ENCODE measurements around the gene TMEM163. TPM values are rescaled to one million over a fixed set of nuclear protein-coding genes. Genes with fewer than 3 reads are reported as not detected.
"Not testable (repeated sequence)": the region's sequence is repeated elsewhere in the genome, so short reads cannot be mapped to it uniquely, and the experiment has no call there.

TMEM163 gene
- total RNA-seq, 1 experiment from 2014 or later: 0.12 TPM

DNA sequence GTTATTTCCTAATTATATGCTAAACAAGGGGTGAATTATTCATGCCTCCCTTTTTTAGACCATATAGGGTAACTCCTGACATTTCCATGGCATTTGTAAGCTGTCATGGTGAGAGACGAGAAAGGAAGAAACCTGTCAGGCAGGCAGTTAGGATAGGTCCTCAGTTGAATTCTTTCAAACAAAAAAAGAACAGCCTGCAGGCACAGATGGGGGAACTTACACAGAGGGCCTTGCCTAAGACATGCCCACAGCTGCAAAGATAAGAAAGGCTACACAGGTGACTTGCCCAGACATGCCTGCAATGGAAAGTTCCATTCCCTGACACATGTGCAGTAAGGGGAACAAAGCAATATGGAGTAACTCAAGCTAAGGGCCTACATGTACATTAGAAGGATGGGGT lies 128.1 kb downstream of the TMEM163 start:
- BruUV-seq (replicated peaks): no TSS peak
- H3K4me2 ChIP-seq (ENCODE audit: low read length): no peak overlapping the region
- ChIA-PET POLR2A (no interaction called here), RAD21 (ENCODE audit: low non-redundant PET in 1 of 2, low total read pairs in 2 of 2, uncharacterized antibody in 2 of 2, unreplicated experiment in 2 of 2) (no interaction called here), CTCF (no interaction called here)
- H2AFZ ChIP-seq (ENCODE audit: low read depth, low read length, poor library complexity, severe bottlenecking): no peak overlapping the region
- no peak overlapping the region for H3K27ac ChIP-seq (ENCODE audit: low read depth, low read length)
- no peaks in the 10 kb centered on the region for H3K4me1 ChIP-seq (ENCODE audit: control insufficient read depth in 1 of 2, insufficient read depth in 2 of 2, low read length in 2 of 2)
- no peak for DNase-seq (ENCODE audit: low read depth, low spot score)
- no peaks in the 10 kb centered on the region for H4K20me1 ChIP-seq (ENCODE audit: insufficient read depth)
- no peaks in the 10 kb centered on the region for H3K9me2 ChIP-seq (ENCODE audit: insufficient read depth)
- H3K9ac ChIP-seq (ENCODE audit: low read length): no peak overlapping the region
- H3K4me3 ChIP-seq (replicated peaks in 1 of 2; ENCODE audit: low read depth in 1 of 2, low read length in 2 of 2): no peak overlapping the region
- no peaks in the 10 kb centered on the region for H3K9me3 ChIP-seq (ENCODE audit: control insufficient read depth in 1 of 2, insufficient read depth in 1 of 2, low read depth in 1 of 2, low read length in 2 of 2)
- no peaks in the 10 kb centered on the region for H3K36me3 ChIP-seq (ENCODE audit: control insufficient read depth in 1 of 2, insufficient read depth in 2 of 2, low read length in 2 of 2)
- no peaks in the 10 kb centered on the region for H3K27me3 ChIP-seq (ENCODE audit: insufficient read depth, low read length)
- no peak for TF ChIP-seq TCF7L2 (IDR thresholded peaks at IDR 0.05; ENCODE audit: borderline replicate concordance, extremely low read depth, insufficient read depth, insufficient read length)
- TF ChIP-seq SRF (IDR thresholded peaks at IDR 0.05; ENCODE audit: low read depth): no peak
- no peak for TF ChIP-seq YY1 (IDR thresholded peaks at IDR 0.05; ENCODE audit: extremely low read depth, insufficient replicate concordance, low read depth, low read length)
- no peak for TF ChIP-seq EGR1 (IDR thresholded peaks at IDR 0.05; ENCODE audit: low read depth)
- no peak for TF ChIP-seq CTCF (IDR thresholded peaks at IDR 0.05 in 2 of 3, conservative IDR thresholded peaks at IDR 0.05 in 1 of 3; ENCODE audit: borderline replicate concordance in 1 of 3, insufficient read depth in 1 of 3, low read depth in 2 of 3, low read length in 2 of 3)
- no peak for TF ChIP-seq CEBPB (IDR thresholded peaks at IDR 0.05; ENCODE audit: low read depth)
- TF ChIP-seq POLR2AphosphoS5 (IDR thresholded peaks at IDR 0.05; ENCODE audit: low read depth, low read length): no peak
- TF ChIP-seq, protein P1, sequence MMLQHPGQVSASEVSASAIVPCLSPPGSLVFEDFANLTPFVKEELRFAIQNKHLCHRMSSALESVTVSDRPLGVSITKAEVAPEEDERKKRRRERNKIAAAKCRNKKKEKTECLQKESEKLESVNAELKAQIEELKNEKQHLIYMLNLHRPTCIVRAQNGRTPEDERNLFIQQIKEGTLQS (IDR thresholded peaks at IDR 0.05): no peak
- TF ChIP-seq SIN3A (IDR thresholded peaks at IDR 0.05; ENCODE audit: low read depth): no peak
- no peak for TF ChIP-seq SP1 (IDR thresholded peaks at IDR 0.05; ENCODE audit: low read depth)
- TF ChIP-seq ZFX (IDR thresholded peaks at IDR 0.05): no peak
- no peak for TF ChIP-seq MAX (IDR thresholded peaks at IDR 0.05)
- no peak for TF ChIP-seq POLR2A (IDR thresholded peaks at IDR 0.05; ENCODE audit: borderline replicate concordance, extremely low read depth, insufficient read depth, insufficient read length)
- no peak for TF ChIP-seq ELF1 (IDR thresholded peaks at IDR 0.05; ENCODE audit: borderline replicate concordance, low read depth)
- TF ChIP-seq JUND (IDR thresholded peaks at IDR 0.05): no peak
- no peak for TF ChIP-seq ZNF274 (IDR thresholded peaks at IDR 0.05; ENCODE audit: low read depth, low read length)
- no peak for TF ChIP-seq EZH2 (IDR thresholded peaks at IDR 0.05)
- no peaks in the 10 kb centered on the region for H3K79me2 ChIP-seq (ENCODE audit: insufficient read depth, low read length)
- intact Hi-C loops (cut with micrococcal nuclease): no loop called here
- ATAC-seq: no peak

GRCh38 chr2:134589171-134590083 lies 129.4 kb downstream of the TMEM163 start:
- ATAC-seq; BruUV-seq (replicated peaks); H4K20me1 ChIP-seq (ENCODE audit: insufficient read depth); H3K36me3 ChIP-seq (ENCODE audit: control insufficient read depth in 1 of 2, insufficient read depth in 2 of 2, low read length in 2 of 2); H3K4me3 ChIP-seq (replicated peaks in 1 of 2; ENCODE audit: low read depth in 1 of 2, low read length in 2 of 2); CTCF ChIA-PET; H3K4me1 ChIP-seq (ENCODE audit: control insufficient read depth in 1 of 2, insufficient read depth in 2 of 2, low read length in 2 of 2); H3K9me3 ChIP-seq (ENCODE audit: control insufficient read depth in 1 of 2, insufficient read depth in 1 of 2, low read depth in 1 of 2, low read length in 2 of 2); H3K27ac ChIP-seq (ENCODE audit: low read depth, low read length); H3K9ac ChIP-seq (ENCODE audit: low read length); H3K27me3 ChIP-seq (ENCODE audit: insufficient read depth, low read length); DNase-seq (ENCODE audit: low read depth, low spot score); intact Hi-C loops (cut with micrococcal nuclease); H2AFZ ChIP-seq (ENCODE audit: low read depth, low read length, poor library complexity, severe bottlenecking); H3K4me2 ChIP-seq (ENCODE audit: low read length); RAD21 ChIA-PET (ENCODE audit: low non-redundant PET in 1 of 2, low total read pairs in 2 of 2, uncharacterized antibody in 2 of 2, unreplicated experiment in 2 of 2); H3K9me2 ChIP-seq (ENCODE audit: insufficient read depth); H3K79me2 ChIP-seq (ENCODE audit: insufficient read depth, low read length); POLR2A ChIA-PET: not testable (repeated sequence)

Measured in HCT116 (cell line).